OCI-LY7 (cell line): ENCODE results near the gene ANKRD11. TPM values are rescaled to one million over a fixed set of nuclear protein-coding genes. Genes with fewer than 3 reads are reported as not detected.

Source experiments
- BruUV-seq: library from RNA; stranded (reverse); fragments of 400-500 nt; replicated peaks from 2 replicates; lab custom pipeline; 2021; lab: Mats Ljungman, UMichigan
- CTCF ChIA-PET: fragments of 300-600 bp; sonication (Branson Sonifier 250); formaldehyde crosslinking; loops from one replicate; lab custom pipeline; 2022; ENCODE audit warnings: antibody characterized with exemption; ENCODE audit not compliant: unreplicated experiment; lab: Charles Lee
- POLR2A ChIA-PET: fragments of 300-600 bp; sonication (Branson Sonifier 250); formaldehyde crosslinking; loops from one replicate; lab custom pipeline; 2022; ENCODE audit warnings: antibody characterized with exemption; lab: Charles Lee
- DNase-seq: peaks from one replicate; pipeline ENCODE4 v3.0.0-alpha.2; 2015; ENCODE audit warnings: low spot score
- H2AFZ ChIP-seq: fragments of 200-600 bp; sonication (generic), shearing (Covaris generic); 2 replicates; pipeline ENCODE4 v1.6.1; 2014; ENCODE audit warnings: mild to moderate bottlenecking, antibody characterized with exemption, low read length, moderate library complexity
- H3K27ac ChIP-seq: fragments of 200-600 bp; sonication (generic); 2 replicates; pipeline ENCODE4 v1.5.1; 2014; ENCODE audit warnings: mixed run types, low read depth, mild to moderate bottlenecking, moderate library complexity, low read length, inconsistent platforms; ENCODE audit not compliant: poor library complexity, severe bottlenecking
- H3K36me3 ChIP-seq: fragments of 200-600 bp; sonication (generic); 2 replicates; pipeline ENCODE4 v1.6.1; 2014; ENCODE audit warnings: mild to moderate bottlenecking, antibody characterized with exemption, low read length, moderate library complexity, mixed read lengths; ENCODE audit not compliant: insufficient read depth
- H3K4me1 ChIP-seq: fragments of 200-600 bp; sonication (generic); 2 replicates; pipeline ENCODE4 v1.5.1; 2014; ENCODE audit warnings: mild to moderate bottlenecking, low read length; ENCODE audit not compliant: insufficient read depth, poor library complexity, severe bottlenecking
- H3K4me2 ChIP-seq: fragments of 200-600 bp; sonication (generic); 2 replicates; pipeline ENCODE4 v1.6.1; 2014; ENCODE audit warnings: mild to moderate bottlenecking, low read length
- H3K4me3 ChIP-seq: fragments of 200-600 bp; sonication (generic); 2 replicates; pipeline ENCODE4 v1.5.1; 2014; ENCODE audit warnings: mild to moderate bottlenecking, low read depth, low read length; ENCODE audit not compliant: poor library complexity, severe bottlenecking
- H3K79me2 ChIP-seq: fragments of 200-600 bp; sonication (generic); 2 replicates; pipeline ENCODE4 v1.6.1; 2016; ENCODE audit warnings: low read depth, mild to moderate bottlenecking, low read length, moderate library complexity, mixed read lengths; ENCODE audit not compliant: insufficient read depth
- H3K9me2 ChIP-seq: fragments of 200-600 bp; sonication (generic); 2 replicates; pipeline ENCODE4 v1.6.1; 2016; ENCODE audit warnings: mild to moderate bottlenecking, low read length, mixed read lengths; ENCODE audit not compliant: insufficient read depth
- H3K9me3 ChIP-seq: fragments of 200-600 bp; sonication (generic); 2 replicates; pipeline ENCODE4 v1.6.1; 2014; ENCODE audit warnings: mild to moderate bottlenecking, mixed run types, low read length, mixed read lengths
- H4K20me1 ChIP-seq: fragments of 200-600 bp; sonication (generic); 2 replicates; pipeline ENCODE4 v1.6.1; 2014; ENCODE audit warnings: mild to moderate bottlenecking, antibody characterized with exemption, low read length, moderate library complexity, mixed read lengths; ENCODE audit not compliant: insufficient read depth
- CTCF ChIP-seq: fragments of 200-600 bp; sonication (generic); conservative IDR thresholded peaks from 2 replicates; pipeline ENCODE4 v1.5.1; 2014; ENCODE audit warnings: mild to moderate bottlenecking, antibody characterized with exemption, low read length, moderate library complexity, mixed read lengths
- EZH2phosphoT487 ChIP-seq: fragments of 200-600 bp; sonication (generic); IDR thresholded peaks from 2 replicates; pipeline ENCODE4 v1.6.1; 2018; ENCODE audit warnings: low read depth, borderline replicate concordance, mild to moderate bottlenecking, mixed run types, antibody characterized with exemption, low read length, moderate library complexity, mixed read lengths
- intact Hi-C: fragments of 100-400 bp; cut with micrococcal nuclease; formaldehyde crosslinking; loops from one replicate; pipeline ENCODE4 v1.10.0; 2022; ENCODE audit not compliant: unreplicated experiment
- total RNA-seq, 2 experiments: library from RNA; depleted of rRNA in 1 of 2; stranded (reverse); fragments of >200 nt in 1 of 2; shearing (Covaris generic) in 1 of 2; gene quantifications; 2 replicates each; pipeline ENCODE4 v1.2.3, GENCODE V29; 2014 to 2022

The ANKRD11 gene
- total RNA-seq, 2 experiments from 2014 or later: 89.1 to 251 TPM

GRCh38 chr16:89522287-89522686 is 31.9 kb upstream of the ANKRD11 start:
- no TSS peak for BruUV-seq

GRCh38 chr16:89519881-89520280 is 29.5 kb upstream of the ANKRD11 start:
- no TSS peak for BruUV-seq
- intact Hi-C loops: no loop called here
- no peak for DNase-seq
- Histone ChIP-seq H3K36me3 (peaks cover 86% of the 10 kb centered on the region), H3K9me3 (no peaks in the 10 kb centered on the region), H2AFZ (no peak overlapping the region), H3K27ac (no peak overlapping the region), H3K4me3 (no peak overlapping the region), H3K9me2 (no peaks in the 10 kb centered on the region), H4K20me1 (no peaks in the 10 kb centered on the region), H3K4me1 (peaks cover 3% of the 10 kb centered on the region), H3K4me2 (no peak overlapping the region), H3K79me2 (no peaks in the 10 kb centered on the region)
- POLR2A ChIA-PET: no interaction called here
- CTCF ChIA-PET: no interaction called here
- TF ChIP-seq CTCF (no peak), EZH2phosphoT487 (no peak)

More at GRCh38 chr16:89522287-89522686, 31.9 kb upstream of the ANKRD11 start:
- Histone ChIP-seq H3K9me2 (no peaks in the 10 kb centered on the region), H4K20me1 (no peaks in the 10 kb centered on the region), H3K36me3 (peaks cover 88% of the 10 kb centered on the region), H3K9me3 (no peaks in the 10 kb centered on the region), H3K4me2 (no peak overlapping the region), H3K4me3 (no peak overlapping the region), H3K27ac (no peak overlapping the region), H3K4me1 (peaks cover 14% of the 10 kb centered on the region), H3K79me2 (no peaks in the 10 kb centered on the region), H2AFZ (no peak overlapping the region)
- TF ChIP-seq CTCF: no peak
- no peak for TF ChIP-seq EZH2phosphoT487
- intact Hi-C loops: no loop called here
- ChIA-PET POLR2A (no interaction called here), CTCF (no interaction called here)
- DNase-seq: no peak

- Histone ChIP-seq H3K4me1 (no peaks in the 10 kb centered on the region), H3K79me2 (no peaks in the 10 kb centered on the region), H3K4me2 (no peak overlapping the region), H3K9me3 (no peaks in the 10 kb centered on the region), H3K4me3 (no peak overlapping the region), H3K36me3 (peaks cover 77% of the 10 kb centered on the region), H4K20me1 (no peaks in the 10 kb centered on the region), H3K27ac (no peak overlapping the region), H3K9me2 (no peaks in the 10 kb centered on the region), H2AFZ (no peak overlapping the region)
- POLR2A ChIA-PET: no interaction called here
- BruUV-seq: no TSS peak
- TF ChIP-seq EZH2phosphoT487 (no peak), CTCF (no peak)
- DNase-seq: no peak
- CTCF ChIA-PET: no interaction called here
- intact Hi-C loops: no loop called here
Observed at GRCh38 chr16:89517128-89517527, 26.8 kb upstream of the ANKRD11 start.
